ENCODE measurements around the gene NOS3. TPM values are rescaled to one million over a fixed set of nuclear protein-coding genes. Genes with fewer than 3 reads are reported as not detected.

NOS3 gene
- total RNA-seq, result 185 TPM

- no peak for TF ChIP-seq CTCF (IDR thresholded peaks at IDR 0.05)
- Histone ChIP-seq H3K9me3 (no peaks in the 10 kb centered on the region), H3K4me3 (no peak within 1 kb of the TSS), H3K27ac (no peak within 1 kb of the TSS), H3K36me3 (no peaks in the 10 kb centered on the region), H3K27me3 (no peaks in the 10 kb centered on the region), H3K4me1 (no peaks in the 10 kb centered on the region)
- intact Hi-C loops (cut with DNase I), result no loop called here
- DNase-seq (ENCODE audit: low spot score in 2 of 2), result no peak
These were observed at the start of gene NOS3 for GRCh38 chr7:150990416-150991186. Gene NOS3, plus strand, starts transcription at chr7:150991017. Its CDS starts 2,787 bp downstream, at chr7:150993804.

GRCh38 chr7:150941351-150942000 is 49.3 kb upstream of the NOS3 start:
- H3K9me3 ChIP-seq, result no peaks in the 10 kb centered on the region
- peak in 1 of 2 donors; percentile 45 for DNase-seq (ENCODE audit: low spot score in 2 of 2)
- H3K36me3 ChIP-seq, result no peaks in the 10 kb centered on the region
- H3K4me1 ChIP-seq, result no peaks in the 10 kb centered on the region
- no peaks in the 10 kb centered on the region for H3K27me3 ChIP-seq
- H3K4me3 ChIP-seq, result no peak overlapping the region
- intact Hi-C loops (cut with DNase I), result no loop called here
- H3K27ac ChIP-seq, result no peak overlapping the region
- TF ChIP-seq CTCF (IDR thresholded peaks at IDR 0.05), result no peak

- no peaks in the 10 kb centered on the region for H3K9me3 ChIP-seq
- intact Hi-C loops (cut with DNase I), result no loop called here
- peak in 1 of 2 donors; percentile 56 for DNase-seq (ENCODE audit: low spot score in 2 of 2)
- no peaks in the 10 kb centered on the region for H3K36me3 ChIP-seq
- no peak overlapping the region for H3K4me3 ChIP-seq
- H3K4me1 ChIP-seq, result no peaks in the 10 kb centered on the region
- H3K27me3 ChIP-seq, result no peaks in the 10 kb centered on the region
- H3K27ac ChIP-seq, result no peak overlapping the region
- no peak for TF ChIP-seq CTCF (IDR thresholded peaks at IDR 0.05)
These were observed 48.7 kb upstream of the NOS3 start for GRCh38 chr7:150942001-150942590.

GRCh38 chr7:150942591-150943452 is 48.0 kb upstream of the NOS3 start:
- no peak for TF ChIP-seq CTCF (IDR thresholded peaks at IDR 0.05)
- no peaks in the 10 kb centered on the region for H3K9me3 ChIP-seq
- no peak overlapping the region for H3K4me3 ChIP-seq
- intact Hi-C loops (cut with DNase I), result no loop called here
- no peaks in the 10 kb centered on the region for H3K36me3 ChIP-seq
- peaks cover 3% of the 10 kb centered on the region for H3K27me3 ChIP-seq
- no peaks in the 10 kb centered on the region for H3K4me1 ChIP-seq
- no peak overlapping the region for H3K27ac ChIP-seq
- peak in 1 of 2 donors; percentile 58 for DNase-seq (ENCODE audit: low spot score in 2 of 2)

- peak in 1 of 2 donors; percentile 33 for DNase-seq (ENCODE audit: low spot score in 2 of 2)
- TF ChIP-seq CTCF (IDR thresholded peaks at IDR 0.05), result no peak
- no peak overlapping the region for H3K27ac ChIP-seq
- H3K4me1 ChIP-seq, result no peaks in the 10 kb centered on the region
- no peak overlapping the region for H3K4me3 ChIP-seq
- peaks cover 3% of the 10 kb centered on the region for H3K27me3 ChIP-seq
- intact Hi-C loops (cut with DNase I), result no loop called here
- no peaks in the 10 kb centered on the region for H3K36me3 ChIP-seq
- H3K9me3 ChIP-seq, result no peaks in the 10 kb centered on the region
These were observed 47.4 kb upstream of the NOS3 start for GRCh38 chr7:150943453-150943814.

Data from ascending aorta (tissue), 2 donors.